HL-60 (cell line): ENCODE results near the gene SUN1.

Source experiments
- DNase-seq, 2 experiments: peaks; one replicate each; pipeline ENCODE4 v3.0.0-alpha.2; 2010 to 2020; ENCODE audit warnings: low read depth in 1 of 2, low spot score in 1 of 2
- H3K27ac ChIP-seq: fragments of 250-450 bp; sonication (Bioruptor Pico); replicated peaks from 2 replicates; pipeline ENCODE4 v1.5.1; 2020; ENCODE audit warnings: mild to moderate bottlenecking, moderate library complexity
- H3K27me3 ChIP-seq: fragments of 250-450 bp; sonication (Bioruptor Pico); 2 replicates; pipeline ENCODE4 v1.5.1; 2021; ENCODE audit warnings: mild to moderate bottlenecking, moderate library complexity; ENCODE audit not compliant: insufficient read depth, poor library complexity, severe bottlenecking
- H3K4me3 ChIP-seq: replicated peaks from 2 replicates; pipeline ENCODE4 v1.5.1; 2011; ENCODE audit warnings: mild to moderate bottlenecking, control low read depth, low read length; ENCODE audit not compliant: insufficient read depth
- CTCF ChIP-seq: IDR thresholded peaks from one replicate; pipeline ENCODE4 v1.5.1; 2011; ENCODE audit warnings: low read length, control low read depth, inconsistent platforms; ENCODE audit not compliant: insufficient read depth
- GABPA ChIP-seq: IDR thresholded peaks from 2 replicates; pipeline ENCODE4 v1.6.1; 2012; ENCODE audit warnings: low read depth
- POLR2AphosphoS5 ChIP-seq: IDR thresholded peaks from 2 replicates; pipeline ENCODE4 v1.6.1; 2012; ENCODE audit warnings: low read depth
- REST ChIP-seq: IDR thresholded peaks from 2 replicates; pipeline ENCODE4 v1.6.1; 2012; ENCODE audit warnings: low read depth; ENCODE audit not compliant: insufficient replicate concordance
- SPI1 ChIP-seq: IDR thresholded peaks from 2 replicates; pipeline ENCODE4 v1.6.1; 2012; ENCODE audit warnings: low read depth, mild to moderate bottlenecking, borderline replicate concordance
- long read RNA-seq: library from polyadenylated mRNA; unstranded; transcript quantifications from one replicate; pipeline ENCODE4 v2.0.0, GENCODE V29; 2020

SUN1 gene
- long read RNA-seq, partial matches to known transcripts = 43 of 195 reads
- long read RNA-seq, other reads (novel, unspliced or antisense) = 150 of 195 reads

- H3K27ac ChIP-seq = no peak within 1 kb of the TSS
- H3K27me3 ChIP-seq = no peaks in the 10 kb centered on the region
- H3K4me3 ChIP-seq = no peak within 1 kb of the TSS
- no peak for TF ChIP-seq GABPA
- TF ChIP-seq CTCF = no peak
- no peak for TF ChIP-seq REST
- TF ChIP-seq POLR2AphosphoS5 = no peak
- TF ChIP-seq SPI1 = no peak
- DNase-seq = no peak
Measured at GRCh38 chr7:832167-832967, at the start of gene SUN1. Gene SUN1, plus strand, starts transcription at chr7:832476. Its CDS starts 49 bp downstream, at chr7:832525.

GRCh38 chr7:782718-783449 lies 49.4 kb upstream of the SUN1 start:
- H3K4me3 ChIP-seq = no peak overlapping the region
- no peak for DNase-seq
- TF ChIP-seq CTCF (no peak), REST (no peak), GABPA (no peak)
- no peak overlapping the region for H3K27ac ChIP-seq
- no peaks in the 10 kb centered on the region for H3K27me3 ChIP-seq

- DNase-seq = no peak
- TF ChIP-seq SPI1 (no peak), CTCF (no peak), REST (no peak), POLR2AphosphoS5 (no peak), GABPA (no peak)
- Histone ChIP-seq H3K4me3 (no peak overlapping the region), H3K27me3 (no peaks in the 10 kb centered on the region), H3K27ac (no peak overlapping the region)
Measured at GRCh38 chr7:783556-784490, 48.5 kb upstream of the SUN1 start.
